Measurements from ENCODE around the gene ACOXL. TPM values are rescaled to one million over a fixed set of nuclear protein-coding genes. Genes with fewer than 3 reads are reported as not detected.

The ACOXL gene
- total and polyA plus RNA-seq, 10 of the 15 experiments (the other 5 are each of a cell fraction or from before 2014, with no cell fraction given), result 0.05 to 1.3 (median 0.71) TPM

DNA sequence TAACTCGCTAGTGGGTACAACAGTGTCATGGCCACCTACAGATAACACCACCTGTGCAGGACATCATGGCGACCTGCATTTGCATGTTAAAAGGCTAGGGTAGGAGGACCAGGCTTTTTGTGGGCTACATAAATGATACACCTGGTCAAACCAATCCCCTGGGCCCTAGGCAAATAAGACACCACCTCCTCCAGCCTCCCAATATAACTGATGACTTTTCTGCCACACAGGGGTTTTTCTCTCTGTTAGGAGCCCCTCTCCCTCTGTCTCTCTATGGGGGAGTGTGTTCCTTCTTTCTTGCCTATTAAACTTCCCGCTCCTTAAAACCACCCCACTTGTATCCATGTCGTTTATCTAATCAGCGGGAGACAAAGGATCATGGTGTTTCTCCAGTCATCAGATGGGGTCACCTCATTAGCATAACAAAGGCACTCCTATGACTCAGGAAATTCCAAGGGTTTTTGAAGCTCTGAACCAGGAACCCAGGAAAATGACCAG is 43.7 kb upstream of the ACOXL start:
- H4K20me1 ChIP-seq (ENCODE audit: control insufficient read depth, insufficient read depth), result no peaks in the 10 kb centered on the region
- intact Hi-C loops (cut with micrococcal nuclease; ENCODE audit: unreplicated experiment) (no loop called here), in situ Hi-C loops (cut with MboI) (loop anchor here (10.0 kb wide), 1 partner anchor 56 kb away; no protein-coding TSS in a partner anchor)
- ChIA-PET SMC1A (ENCODE audit: uncharacterized antibody, unreplicated experiment) (interaction anchor here (0.6 to 1.4 kb wide), 4 partner anchors 11 to 166 kb away, joined by 3 to 4 read pairs (median 4); partner anchors contain the start of gene BUB1), POLR2A (interaction anchor here (0.9 to 1.5 kb wide), 4 partner anchors 9 to 16 kb away, joined by 3 to 6 read pairs (median 4); partner anchors contain the start of gene BUB1), CTCF (interaction anchor here (0.8 kb wide), 1 partner anchor 67 kb away, joined by 3 read pairs; no protein-coding TSS in a partner anchor), RAD21 (ENCODE audit: unreplicated experiment) (no interaction called here)
- no TSS peak for BruUV-seq (replicated peaks)
- H3K9ac ChIP-seq (ENCODE audit: control insufficient read depth, insufficient read depth, low read length), result no peak overlapping the region
- H3K4me2 ChIP-seq (ENCODE audit: control insufficient read depth, insufficient read depth), result no peak overlapping the region
- H3K27me3 ChIP-seq (replicated peaks in 1 of 2; ENCODE audit: control insufficient read depth in 2 of 2, insufficient read depth in 2 of 2, low read length in 1 of 2), result no peaks in the 10 kb centered on the region
- no peak overlapping the region for H3K4me3 ChIP-seq
- H3K79me2 ChIP-seq (ENCODE audit: control insufficient read depth, insufficient read depth, low read length), result no peaks in the 10 kb centered on the region
- no peak for FAIRE-seq
- peaks cover 2% of the 10 kb centered on the region; the same call in 2 of the 3 replicates for H3K9me3 ChIP-seq (replicated peaks; ENCODE audit: control insufficient read depth, insufficient read depth, low read length)
- no peak for ATAC-seq
- H2AFZ ChIP-seq (ENCODE audit: control insufficient read depth, low read depth, low read length), result no peak overlapping the region
- H3K27ac ChIP-seq (ENCODE audit: control insufficient read depth, insufficient read depth), result no peak overlapping the region
- no peaks in the 10 kb centered on the region for H3K36me3 ChIP-seq (ENCODE audit: control insufficient read depth in 2 of 2, insufficient read depth in 2 of 2, low read length in 1 of 2)
- H3K4me1 ChIP-seq (ENCODE audit: control insufficient read depth, insufficient read depth, low read length), result no peaks in the 10 kb centered on the region
- TF ChIP-seq EGR1 (IDR thresholded peaks at IDR 0.05; ENCODE audit: borderline replicate concordance in 1 of 2, low read depth in 2 of 2, low read length in 2 of 2), result no peak
- TF ChIP-seq RFX5 (IDR thresholded peaks at IDR 0.05; ENCODE audit: low read depth, low read length), result no peak
- TF ChIP-seq NFYB (IDR thresholded peaks at IDR 0.05; ENCODE audit: insufficient read depth, low read depth, low read length), result no peak
- TF ChIP-seq, protein P1, sequence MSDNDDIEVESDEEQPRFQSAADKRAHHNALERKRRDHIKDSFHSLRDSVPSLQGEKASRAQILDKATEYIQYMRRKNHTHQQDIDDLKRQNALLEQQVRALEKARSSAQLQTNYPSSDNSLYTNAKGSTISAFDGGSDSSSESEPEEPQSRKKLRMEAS (IDR thresholded peaks at IDR 0.05; ENCODE audit: low read depth, low read length), result no peak
- TF ChIP-seq SMARCA5 (IDR thresholded peaks at IDR 0.05), result no peak
- TF ChIP-seq, protein P2, sequence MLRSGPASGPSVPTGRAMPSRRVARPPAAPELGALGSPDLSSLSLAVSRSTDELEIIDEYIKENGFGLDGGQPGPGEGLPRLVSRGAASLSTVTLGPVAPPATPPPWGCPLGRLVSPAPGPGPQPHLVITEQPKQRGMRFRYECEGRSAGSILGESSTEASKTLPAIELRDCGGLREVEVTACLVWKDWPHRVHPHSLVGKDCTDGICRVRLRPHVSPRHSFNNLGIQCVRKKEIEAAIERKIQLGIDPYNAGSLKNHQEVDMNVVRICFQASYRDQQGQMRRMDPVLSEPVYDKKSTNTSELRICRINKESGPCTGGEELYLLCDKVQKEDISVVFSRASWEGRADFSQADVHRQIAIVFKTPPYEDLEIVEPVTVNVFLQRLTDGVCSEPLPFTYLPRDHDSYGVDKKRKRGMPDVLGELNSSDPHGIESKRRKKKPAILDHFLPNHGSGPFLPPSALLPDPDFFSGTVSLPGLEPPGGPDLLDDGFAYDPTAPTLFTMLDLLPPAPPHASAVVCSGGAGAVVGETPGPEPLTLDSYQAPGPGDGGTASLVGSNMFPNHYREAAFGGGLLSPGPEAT (IDR thresholded peaks at IDR 0.05; ENCODE audit: low read depth), result no peak
- no peak for TF ChIP-seq RBBP5 (conservative IDR thresholded peaks at IDR 0.05)
- TF ChIP-seq YBX1 (IDR thresholded peaks at IDR 0.05), result no peak
- TF ChIP-seq, protein P3, sequence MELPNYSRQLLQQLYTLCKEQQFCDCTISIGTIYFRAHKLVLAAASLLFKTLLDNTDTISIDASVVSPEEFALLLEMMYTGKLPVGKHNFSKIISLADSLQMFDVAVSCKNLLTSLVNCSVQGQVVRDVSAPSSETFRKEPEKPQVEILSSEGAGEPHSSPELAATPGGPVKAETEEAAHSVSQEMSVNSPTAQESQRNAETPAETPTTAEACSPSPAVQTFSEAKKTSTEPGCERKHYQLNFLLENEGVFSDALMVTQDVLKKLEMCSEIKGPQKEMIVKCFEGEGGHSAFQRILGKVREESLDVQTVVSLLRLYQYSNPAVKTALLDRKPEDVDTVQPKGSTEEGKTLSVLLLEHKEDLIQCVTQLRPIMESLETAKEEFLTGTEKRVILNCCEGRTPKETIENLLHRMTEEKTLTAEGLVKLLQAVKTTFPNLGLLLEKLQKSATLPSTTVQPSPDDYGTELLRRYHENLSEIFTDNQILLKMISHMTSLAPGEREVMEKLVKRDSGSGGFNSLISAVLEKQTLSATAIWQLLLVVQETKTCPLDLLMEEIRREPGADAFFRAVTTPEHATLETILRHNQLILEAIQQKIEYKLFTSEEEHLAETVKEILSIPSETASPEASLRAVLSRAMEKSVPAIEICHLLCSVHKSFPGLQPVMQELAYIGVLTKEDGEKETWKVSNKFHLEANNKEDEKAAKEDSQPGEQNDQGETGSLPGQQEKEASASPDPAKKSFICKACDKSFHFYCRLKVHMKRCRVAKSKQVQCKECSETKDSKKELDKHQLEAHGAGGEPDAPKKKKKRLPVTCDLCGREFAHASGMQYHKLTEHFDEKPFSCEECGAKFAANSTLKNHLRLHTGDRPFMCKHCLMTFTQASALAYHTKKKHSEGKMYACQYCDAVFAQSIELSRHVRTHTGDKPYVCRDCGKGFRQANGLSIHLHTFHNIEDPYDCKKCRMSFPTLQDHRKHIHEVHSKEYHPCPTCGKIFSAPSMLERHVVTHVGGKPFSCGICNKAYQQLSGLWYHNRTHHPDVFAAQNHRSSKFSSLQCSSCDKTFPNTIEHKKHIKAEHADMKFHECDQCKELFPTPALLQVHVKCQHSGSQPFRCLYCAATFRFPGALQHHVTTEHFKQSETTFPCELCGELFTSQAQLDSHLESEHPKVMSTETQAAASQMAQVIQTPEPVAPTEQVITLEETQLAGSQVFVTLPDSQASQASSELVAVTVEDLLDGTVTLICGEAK (IDR thresholded peaks at IDR 0.05; ENCODE audit: borderline replicate concordance), result no peak
- no peak for TF ChIP-seq ESRRA (IDR thresholded peaks at IDR 0.05; ENCODE audit: low read length)
- TF ChIP-seq, protein P4, sequence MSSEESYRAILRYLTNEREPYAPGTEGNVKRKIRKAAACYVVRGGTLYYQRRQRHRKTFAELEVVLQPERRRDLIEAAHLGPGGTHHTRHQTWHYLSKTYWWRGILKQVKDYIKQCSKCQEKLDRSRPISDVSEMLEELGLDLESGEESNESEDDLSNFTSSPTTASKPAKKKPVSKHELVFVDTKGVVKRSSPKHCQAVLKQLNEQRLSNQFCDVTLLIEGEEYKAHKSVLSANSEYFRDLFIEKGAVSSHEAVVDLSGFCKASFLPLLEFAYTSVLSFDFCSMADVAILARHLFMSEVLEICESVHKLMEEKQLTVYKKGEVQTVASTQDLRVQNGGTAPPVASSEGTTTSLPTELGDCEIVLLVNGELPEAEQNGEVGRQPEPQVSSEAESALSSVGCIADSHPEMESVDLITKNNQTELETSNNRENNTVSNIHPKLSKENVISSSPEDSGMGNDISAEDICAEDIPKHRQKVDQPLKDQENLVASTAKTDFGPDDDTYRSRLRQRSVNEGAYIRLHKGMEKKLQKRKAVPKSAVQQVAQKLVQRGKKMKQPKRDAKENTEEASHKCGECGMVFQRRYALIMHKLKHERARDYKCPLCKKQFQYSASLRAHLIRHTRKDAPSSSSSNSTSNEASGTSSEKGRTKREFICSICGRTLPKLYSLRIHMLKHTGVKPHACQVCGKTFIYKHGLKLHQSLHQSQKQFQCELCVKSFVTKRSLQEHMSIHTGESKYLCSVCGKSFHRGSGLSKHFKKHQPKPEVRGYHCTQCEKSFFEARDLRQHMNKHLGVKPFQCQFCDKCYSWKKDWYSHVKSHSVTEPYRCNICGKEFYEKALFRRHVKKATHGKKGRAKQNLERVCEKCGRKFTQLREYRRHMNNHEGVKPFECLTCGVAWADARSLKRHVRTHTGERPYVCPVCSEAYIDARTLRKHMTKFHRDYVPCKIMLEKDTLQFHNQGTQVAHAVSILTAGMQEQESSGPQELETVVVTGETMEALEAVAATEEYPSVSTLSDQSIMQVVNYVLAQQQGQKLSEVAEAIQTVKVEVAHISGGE (CRISPR knock-in tag; IDR thresholded peaks at IDR 0.05), result no peak
- TF ChIP-seq ZNF217 (IDR thresholded peaks at IDR 0.05), result no peak
- TF ChIP-seq BCL11A (IDR thresholded peaks at IDR 0.05; ENCODE audit: low read depth, low read length), result no peak
- no peak for TF ChIP-seq JUND (IDR thresholded peaks at IDR 0.05; ENCODE audit: low read depth, low read length)
- 75% methylated on average over 5 of the region's 5 CpGs for WGBS (ENCODE audit: insufficient coverage, insufficient replicate concordance, low lambda C conversion rate, missing lambda C conversion rate)
- no peak for DNase-seq (ENCODE audit: low read depth, low spot score)

Measured in GM12878 (cell line).